Hepatocyte (in vitro differentiated cells): Measurements from ENCODE around the gene GRXCR1. TPM values are rescaled to one million over a fixed set of nuclear protein-coding genes. Genes with fewer than 3 reads are reported as not detected.

ENCODE experiments used
- DNase-seq: peaks from one replicate; pipeline ENCODE4 v3.0.0-alpha.2; 2016; ENCODE audit warnings: low spot score
- H2AFZ ChIP-seq: fragments of 200-600 bp; sonication (generic); 2 replicates; pipeline ENCODE4 v1.6.0; 2016; ENCODE audit warnings: antibody characterized with exemption, mild to moderate bottlenecking
- H3K27ac ChIP-seq: fragments of 200-600 bp; sonication (generic); 2 replicates; pipeline ENCODE4 v1.5.1; 2016; ENCODE audit warnings: mild to moderate bottlenecking
- H3K27me3 ChIP-seq: fragments of 200-600 bp; sonication (generic); 2 replicates; pipeline ENCODE4 v1.6.1; 2016
- H3K36me3 ChIP-seq: fragments of 200-600 bp; sonication (generic); replicated peaks from 2 replicates; pipeline ENCODE4 v1.5.1; 2016; ENCODE audit warnings: low read depth; ENCODE audit not compliant: insufficient read depth
- H3K4me1 ChIP-seq: fragments of 200-600 bp; sonication (generic); 2 replicates; pipeline ENCODE4 v1.5.1; 2016; ENCODE audit warnings: mild to moderate bottlenecking, moderate library complexity; ENCODE audit not compliant: insufficient read depth
- H3K4me2 ChIP-seq: fragments of 200-600 bp; sonication (generic); 2 replicates; pipeline ENCODE4 v1.6.0; 2016
- H3K4me3 ChIP-seq: fragments of 200-600 bp; sonication (generic); 2 replicates; pipeline ENCODE4 v1.5.1; 2016; ENCODE audit warnings: mild to moderate bottlenecking
- H3K79me2 ChIP-seq: fragments of 200-600 bp; sonication (generic); 2 replicates; pipeline ENCODE4 v1.6.0; 2017; ENCODE audit warnings: mild to moderate bottlenecking
- H3K9me2 ChIP-seq: fragments of 200-600 bp; sonication (generic); replicated peaks from 2 replicates; pipeline ENCODE4 v1.6.0; 2017; ENCODE audit warnings: mild to moderate bottlenecking; ENCODE audit not compliant: insufficient read depth
- H3K9me3 ChIP-seq: fragments of 200-600 bp; sonication (generic); 2 replicates; pipeline ENCODE4 v1.5.1; 2016; ENCODE audit warnings: low read depth, mild to moderate bottlenecking
- H4K20me1 ChIP-seq: fragments of 200-600 bp; sonication (generic); 2 replicates; pipeline ENCODE4 v1.6.0; 2016; ENCODE audit warnings: mild to moderate bottlenecking; ENCODE audit not compliant: insufficient read depth, poor library complexity, severe bottlenecking
- CTCF ChIP-seq: fragments of 200-600 bp; sonication (generic); IDR thresholded peaks from 2 replicates; pipeline ENCODE4 v1.5.1; 2016; ENCODE audit warnings: antibody characterized with exemption, mild to moderate bottlenecking; ENCODE audit not compliant: poor library complexity
- EZH2 ChIP-seq: fragments of 200-600 bp; sonication (generic); IDR thresholded peaks from 2 replicates; pipeline ENCODE4 v1.6.1; 2016; ENCODE audit warnings: antibody characterized with exemption, mild to moderate bottlenecking, borderline replicate concordance
- EZH2phosphoT487 ChIP-seq: fragments of 200-600 bp; sonication (generic); IDR thresholded peaks from one replicate; pipeline ENCODE4 v1.6.1; 2018; ENCODE audit warnings: antibody characterized with exemption, mild to moderate bottlenecking, low read depth, moderate library complexity; ENCODE audit not compliant: unreplicated experiment, severe bottlenecking
- WGBS: methylation state at CpG from one replicate; pipeline ENCODE4 v1.1.6; 2016; ENCODE audit warnings: low lambda C conversion rate; ENCODE audit errors: missing lambda C conversion rate; 5-methylcytosine and 5-hydroxymethylcytosine counted together
- polyA plus RNA-seq: library from polyadenylated mRNA; unstranded; fragments of >200 nt; fragmentation: Nextera tagmentation; extraction: Ambion mirVana; gene quantifications from 2 replicates; pipeline ENCODE4 v1.2.1, GENCODE V29; 2016
- small RNA-seq: library from RNA; depleted of rRNA; stranded (forward); fragments of <200 nt; gene quantifications from one replicate; pipeline ENCODE3, GENCODE V24; 2014
- total RNA-seq: library from RNA; depleted of rRNA; stranded (reverse); fragments of >200 nt; gene quantifications from 2 replicates; pipeline ENCODE4 v1.2.3, GENCODE V29; 2014

GRXCR1 gene
- total and polyA plus RNA-seq, 2 experiments from 2014 or later: not detected

- Histone ChIP-seq H3K4me1 (no peaks in the 10 kb centered on the region), H3K9me2 (no peaks in the 10 kb centered on the region), H3K4me3 (no peak overlapping the region), H3K9me3 (no peaks in the 10 kb centered on the region), H3K79me2 (no peaks in the 10 kb centered on the region), H3K27me3 (no peaks in the 10 kb centered on the region), H3K36me3 (no peaks in the 10 kb centered on the region), H2AFZ (no peak overlapping the region), H4K20me1 (no peaks in the 10 kb centered on the region), H3K27ac (no peak overlapping the region), H3K4me2 (no peak overlapping the region)
- TF ChIP-seq EZH2phosphoT487 (no peak), EZH2 (no peak), CTCF (no peak)
- no peak for DNase-seq
Observed at GRCh38 chr4:43066415-43066814, 173.9 kb downstream of the GRXCR1 start.

GRCh38 chr4:43071069-43071468, 178.6 kb downstream of the GRXCR1 start:
- H3K27ac ChIP-seq: no peak overlapping the region
- no peak for TF ChIP-seq CTCF
- no peak for TF ChIP-seq EZH2phosphoT487
- TF ChIP-seq EZH2: no peak
- H3K4me3 ChIP-seq: no peak overlapping the region
- no peaks in the 10 kb centered on the region for H3K27me3 ChIP-seq
- H3K9me2 ChIP-seq: no peaks in the 10 kb centered on the region
- no peaks in the 10 kb centered on the region for H4K20me1 ChIP-seq
- H3K4me2 ChIP-seq: no peak overlapping the region
- H3K36me3 ChIP-seq: no peaks in the 10 kb centered on the region
- DNase-seq: no peak
- 77% methylated on average over 6 of the region's 6 CpGs for WGBS
- H3K9me3 ChIP-seq: no peaks in the 10 kb centered on the region
- H3K4me1 ChIP-seq: no peaks in the 10 kb centered on the region
- H2AFZ ChIP-seq: no peak overlapping the region
- no peaks in the 10 kb centered on the region for H3K79me2 ChIP-seq

Small RNA genes within 50 kb of the gene (small RNA-seq; reads per million reads assigned to genes)
- gene RN7SKP82: not detected

Other genes with a start within 250 kb of the GRXCR1 start
- 42.1 and 52.3 TPM in 2 replicates for gene ATP8A1, start 235.6 kb upstream of the GRXCR1 start, total RNA-seq
- 3.3 and 4.4 TPM in 2 replicates for gene ATP8A1, start 235.6 kb upstream of the GRXCR1 start, polyA plus RNA-seq